ENCODE measurements around the gene SSR3. TPM values are rescaled to one million over a fixed set of nuclear protein-coding genes. Genes with fewer than 3 reads are reported as not detected.

Gene SSR3
- total and polyA plus RNA-seq, 2 donors (not counting 1 experiment from before 2014, with no cell fraction given) = 159 to 355 TPM

- no peaks in the 10 kb centered on the region for H3K27me3 ChIP-seq (ENCODE audit: control insufficient read depth, insufficient read depth, low read length)
Observed at GRCh38 chr3:156599089-156599874, 44.4 kb upstream of the SSR3 start.

GRCh38 chr3:156598413-156598812 is 43.5 kb upstream of the SSR3 start:
- H3K4me1 ChIP-seq (ENCODE audit: control insufficient read depth, extremely low read depth, insufficient read depth, low read length) = no peaks in the 10 kb centered on the region
- no peak overlapping the region for H2AFZ ChIP-seq (ENCODE audit: low read length)
- no peaks in the 10 kb centered on the region for H3K36me3 ChIP-seq (ENCODE audit: control insufficient read depth, insufficient read depth, low read length)
- no peak overlapping the region for H3K9ac ChIP-seq (ENCODE audit: insufficient read depth, low read length)
- H3K27me3 ChIP-seq (ENCODE audit: control insufficient read depth, insufficient read depth, low read length) = no peaks in the 10 kb centered on the region
- TF ChIP-seq EZH2 (IDR thresholded peaks at IDR 0.05; ENCODE audit: low read length, missing control alignments) = no peak
- no peak for TF ChIP-seq CTCF (conservative IDR thresholded peaks at IDR 0.05 in 1 of 2, IDR thresholded peaks at IDR 0.05 in 1 of 2; ENCODE audit: low read depth in 1 of 2, low read length in 2 of 2)
- H3K79me2 ChIP-seq (ENCODE audit: control insufficient read depth, insufficient read depth, low read length) = no peaks in the 10 kb centered on the region
- no peak for DNase-seq (ENCODE audit: low read depth in 2 of 2)
- no peak overlapping the region for H3K27ac ChIP-seq (ENCODE audit: insufficient read depth, low read length)
- no peaks in the 10 kb centered on the region for H3K9me3 ChIP-seq (ENCODE audit: control insufficient read depth, insufficient read depth, low read depth, low read length)
- H3K4me2 ChIP-seq (ENCODE audit: extremely low read depth, insufficient read depth, low read length) = no peak overlapping the region
- H3K4me3 ChIP-seq (replicated peaks in 1 of 4; ENCODE audit: control extremely low read depth in 1 of 4, insufficient read depth in 1 of 4, low read depth in 3 of 4, low read length in 4 of 4) = no peak overlapping the region
- H4K20me1 ChIP-seq (ENCODE audit: control insufficient read depth, extremely low read depth, insufficient read depth, low read length) = no peaks in the 10 kb centered on the region

More at GRCh38 chr3:156599089-156599874, 44.4 kb upstream of the SSR3 start:
- Histone ChIP-seq H3K4me2 (ENCODE audit: extremely low read depth, insufficient read depth, low read length) (no peak overlapping the region), H3K4me1 (ENCODE audit: control insufficient read depth, extremely low read depth, insufficient read depth, low read length) (no peaks in the 10 kb centered on the region), H3K27ac (ENCODE audit: insufficient read depth, low read length) (no peak overlapping the region), H3K79me2 (ENCODE audit: control insufficient read depth, insufficient read depth, low read length) (no peaks in the 10 kb centered on the region), H3K9me3 (ENCODE audit: control insufficient read depth, insufficient read depth, low read depth, low read length) (no peaks in the 10 kb centered on the region), H3K9ac (ENCODE audit: insufficient read depth, low read length) (no peak overlapping the region), H4K20me1 (ENCODE audit: control insufficient read depth, extremely low read depth, insufficient read depth, low read length) (no peaks in the 10 kb centered on the region), H3K36me3 (ENCODE audit: control insufficient read depth, insufficient read depth, low read length) (no peaks in the 10 kb centered on the region), H2AFZ (ENCODE audit: low read length) (no peak overlapping the region), H3K4me3 (replicated peaks in 1 of 4; ENCODE audit: control extremely low read depth in 1 of 4, insufficient read depth in 1 of 4, low read depth in 3 of 4, low read length in 4 of 4) (no peak overlapping the region)
- TF ChIP-seq CTCF (conservative IDR thresholded peaks at IDR 0.05 in 1 of 2, IDR thresholded peaks at IDR 0.05 in 1 of 2; ENCODE audit: low read depth in 1 of 2, low read length in 2 of 2) = no peak
- no peak for TF ChIP-seq EZH2 (IDR thresholded peaks at IDR 0.05; ENCODE audit: low read length, missing control alignments)
- DNase-seq (ENCODE audit: low read depth in 2 of 2) = no peak

- no peaks in the 10 kb centered on the region for H3K27me3 ChIP-seq (ENCODE audit: control insufficient read depth, insufficient read depth, low read length)
- H3K4me2 ChIP-seq (ENCODE audit: extremely low read depth, insufficient read depth, low read length) = peak overlapping the region; percentile 96
- no peaks in the 10 kb centered on the region for H3K9me3 ChIP-seq (ENCODE audit: control insufficient read depth, insufficient read depth, low read depth, low read length)
- TF ChIP-seq CTCF (conservative IDR thresholded peaks at IDR 0.05 in 1 of 2, IDR thresholded peaks at IDR 0.05 in 1 of 2; ENCODE audit: low read depth in 1 of 2, low read length in 2 of 2) (no peak), EZH2 (IDR thresholded peaks at IDR 0.05; ENCODE audit: low read length, missing control alignments) (no peak)
- peak overlapping the region; percentile 84 for H2AFZ ChIP-seq (ENCODE audit: low read length)
- no peak overlapping the region for H3K9ac ChIP-seq (ENCODE audit: insufficient read depth, low read length)
- peak in 1 of 2 donors; percentile 18 for DNase-seq (ENCODE audit: low read depth in 2 of 2)
- H4K20me1 ChIP-seq (ENCODE audit: control insufficient read depth, extremely low read depth, insufficient read depth, low read length) = no peaks in the 10 kb centered on the region
- H3K36me3 ChIP-seq (ENCODE audit: control insufficient read depth, insufficient read depth, low read length) = no peaks in the 10 kb centered on the region
- H3K27ac ChIP-seq (ENCODE audit: insufficient read depth, low read length) = no peak overlapping the region
- H3K4me3 ChIP-seq (replicated peaks in 1 of 4; ENCODE audit: control extremely low read depth in 1 of 4, insufficient read depth in 1 of 4, low read depth in 3 of 4, low read length in 4 of 4) = peak overlapping the region; percentile 0 to 40 (median 22)
- no peaks in the 10 kb centered on the region for H3K4me1 ChIP-seq (ENCODE audit: control insufficient read depth, extremely low read depth, insufficient read depth, low read length)
- H3K79me2 ChIP-seq (ENCODE audit: control insufficient read depth, insufficient read depth, low read length) = no peaks in the 10 kb centered on the region
Observed at GRCh38 chr3:156594219-156594683, 39.3 kb upstream of the SSR3 start.
